Mucosa of stomach (tissue), 1 donor: Measurements from ENCODE around the gene UQCR10.

Source experiments
- H3K27me3 ChIP-seq: one replicate; pipeline ENCODE4 v1.7.0; 2013; ENCODE audit warnings: mild to moderate bottlenecking, low read length; ENCODE audit not compliant: control insufficient read depth, insufficient read depth
- H3K36me3 ChIP-seq: one replicate; pipeline ENCODE4 v1.7.0; 2013; ENCODE audit warnings: low read length; ENCODE audit not compliant: control insufficient read depth, insufficient read depth
- H3K4me1 ChIP-seq: one replicate; pipeline ENCODE4 v1.7.0; 2013; ENCODE audit warnings: mild to moderate bottlenecking, low read length; ENCODE audit not compliant: control insufficient read depth, insufficient read depth
- H3K4me3 ChIP-seq: one replicate; pipeline ENCODE4 v1.7.0; 2013; ENCODE audit warnings: low read length
- H3K9ac ChIP-seq: one replicate; pipeline ENCODE4 v1.7.0; 2013; ENCODE audit warnings: mild to moderate bottlenecking, low read length, moderate library complexity
- H3K9me3 ChIP-seq: one replicate; pipeline ENCODE4 v1.7.0; 2013; ENCODE audit warnings: mild to moderate bottlenecking, low read length, moderate library complexity; ENCODE audit not compliant: control insufficient read depth
- donor health status: Pancreatic carcinoma.

Gene UQCR10

GRCh38 chr22:29795663-29796062 is 28.5 kb downstream of the UQCR10 start:
- H3K4me3 ChIP-seq: no peak overlapping the region
- no peak overlapping the region for H3K9ac ChIP-seq
- H3K9me3 ChIP-seq: no peaks in the 10 kb centered on the region
- peaks cover 30% of the 10 kb centered on the region for H3K4me1 ChIP-seq
- no peaks in the 10 kb centered on the region for H3K27me3 ChIP-seq
- H3K36me3 ChIP-seq: peaks cover 27% of the 10 kb centered on the region

- H3K36me3 ChIP-seq: peaks cover 21% of the 10 kb centered on the region
- H3K27me3 ChIP-seq: no peaks in the 10 kb centered on the region
- no peak overlapping the region for H3K9ac ChIP-seq
- peaks cover 47% of the 10 kb centered on the region for H3K4me1 ChIP-seq
- H3K4me3 ChIP-seq: no peak overlapping the region
- H3K9me3 ChIP-seq: no peaks in the 10 kb centered on the region
These were observed 30.2 kb downstream of the UQCR10 start for GRCh38 chr22:29797351-29797750.

GRCh38 chr22:29798318-29798717 is 31.1 kb downstream of the UQCR10 start:
- peaks cover 50% of the 10 kb centered on the region for H3K4me1 ChIP-seq
- H3K4me3 ChIP-seq: no peak overlapping the region
- H3K9me3 ChIP-seq: no peaks in the 10 kb centered on the region
- H3K9ac ChIP-seq: peak overlapping the region; percentile 42
- peaks cover 15% of the 10 kb centered on the region for H3K36me3 ChIP-seq
- no peaks in the 10 kb centered on the region for H3K27me3 ChIP-seq

GRCh38 chr22:29798801-29799200 is 31.6 kb downstream of the UQCR10 start:
- H3K4me1 ChIP-seq: peaks cover 54% of the 10 kb centered on the region
- peaks cover 18% of the 10 kb centered on the region for H3K36me3 ChIP-seq
- peak overlapping the region; percentile 42 for H3K9ac ChIP-seq
- no peaks in the 10 kb centered on the region for H3K27me3 ChIP-seq
- no peaks in the 10 kb centered on the region for H3K9me3 ChIP-seq
- H3K4me3 ChIP-seq: no peak overlapping the region

GRCh38 chr22:29799217-29799680 is 32.1 kb downstream of the UQCR10 start:
- Histone ChIP-seq H3K4me1 (peaks cover 58% of the 10 kb centered on the region), H3K9ac (peak overlapping the region; percentile 42), H3K27me3 (no peaks in the 10 kb centered on the region), H3K36me3 (peaks cover 19% of the 10 kb centered on the region), H3K9me3 (no peaks in the 10 kb centered on the region), H3K4me3 (no peak overlapping the region)

- Histone ChIP-seq H3K9ac (peak overlapping the region; percentile 41), H3K4me1 (peaks cover 72% of the 10 kb centered on the region), H3K4me3 (no peak overlapping the region), H3K27me3 (no peaks in the 10 kb centered on the region), H3K36me3 (peaks cover 29% of the 10 kb centered on the region), H3K9me3 (no peaks in the 10 kb centered on the region)
These were observed 34.0 kb downstream of the UQCR10 start for GRCh38 chr22:29801153-29801552.

GRCh38 chr22:29801796-29802195 is 34.6 kb downstream of the UQCR10 start:
- no peaks in the 10 kb centered on the region for H3K27me3 ChIP-seq

GRCh38 chr22:29803190-29803589 is 36.0 kb downstream of the UQCR10 start:
- Histone ChIP-seq H3K9me3 (no peaks in the 10 kb centered on the region), H3K4me3 (no peak overlapping the region), H3K4me1 (peaks cover 67% of the 10 kb centered on the region), H3K9ac (no peak overlapping the region), H3K36me3 (peaks cover 35% of the 10 kb centered on the region), H3K27me3 (no peaks in the 10 kb centered on the region)

More at GRCh38 chr22:29801796-29802195, 34.6 kb downstream of the UQCR10 start:
- no peak overlapping the region for H3K4me3 ChIP-seq
- no peaks in the 10 kb centered on the region for H3K9me3 ChIP-seq
- H3K36me3 ChIP-seq: peaks cover 35% of the 10 kb centered on the region
- H3K4me1 ChIP-seq: peaks cover 72% of the 10 kb centered on the region
- H3K9ac ChIP-seq: peak overlapping the region; percentile 41

- H3K4me3 ChIP-seq: peak overlapping the region; percentile 25
- no peak overlapping the region for H3K9ac ChIP-seq
- no peaks in the 10 kb centered on the region for H3K9me3 ChIP-seq
- H3K4me1 ChIP-seq: peaks cover 51% of the 10 kb centered on the region
- H3K27me3 ChIP-seq: no peaks in the 10 kb centered on the region
- H3K36me3 ChIP-seq: peaks cover 34% of the 10 kb centered on the region
These were observed 37.8 kb downstream of the UQCR10 start for GRCh38 chr22:29804985-29805384.

- H3K9me3 ChIP-seq: no peaks in the 10 kb centered on the region
- H3K36me3 ChIP-seq: peaks cover 35% of the 10 kb centered on the region
- H3K4me3 ChIP-seq: no peak overlapping the region
These were observed 39.0 kb downstream of the UQCR10 start for GRCh38 chr22:29806196-29806595.

GRCh38 chr22:29810216-29810615 is 43.0 kb downstream of the UQCR10 start:
- H3K27me3 ChIP-seq: no peaks in the 10 kb centered on the region
- H3K9ac ChIP-seq: no peak overlapping the region
- no peaks in the 10 kb centered on the region for H3K9me3 ChIP-seq
- H3K36me3 ChIP-seq: peaks cover 30% of the 10 kb centered on the region
- H3K4me1 ChIP-seq: peaks cover 50% of the 10 kb centered on the region
- H3K4me3 ChIP-seq: no peak overlapping the region

More at GRCh38 chr22:29806196-29806595, 39.0 kb downstream of the UQCR10 start:
- Histone ChIP-seq H3K4me1 (peaks cover 44% of the 10 kb centered on the region), H3K27me3 (no peaks in the 10 kb centered on the region), H3K9ac (no peak overlapping the region)

GRCh38 chr22:29811377-29811776 is 44.2 kb downstream of the UQCR10 start:
- H3K4me3 ChIP-seq: no peak overlapping the region
- H3K9me3 ChIP-seq: no peaks in the 10 kb centered on the region
- peaks cover 55% of the 10 kb centered on the region for H3K4me1 ChIP-seq
- peaks cover 18% of the 10 kb centered on the region for H3K36me3 ChIP-seq
- H3K27me3 ChIP-seq: no peaks in the 10 kb centered on the region
- H3K9ac ChIP-seq: no peak overlapping the region

- no peaks in the 10 kb centered on the region for H3K27me3 ChIP-seq
- H3K36me3 ChIP-seq: peaks cover 15% of the 10 kb centered on the region
- H3K9me3 ChIP-seq: no peaks in the 10 kb centered on the region
- no peak overlapping the region for H3K9ac ChIP-seq
- H3K4me3 ChIP-seq: no peak overlapping the region
- peaks cover 60% of the 10 kb centered on the region for H3K4me1 ChIP-seq
These were observed 46.0 kb downstream of the UQCR10 start for GRCh38 chr22:29813126-29813525.
